Lung (tissue), 12 donors: ENCODE measurements around the gene SLC25A20. TPM values are rescaled to one million over a fixed set of nuclear protein-coding genes. Genes with fewer than 3 reads are reported as not detected.
A peak's percentile ranks its signal among the peaks of the same experiment; 100 is the strongest.

Source experiments
- ATAC-seq: fragments of 200-7000 bp; cut with Tn5 transposase; one replicate; pipeline ENCODE4 v1.9.1; 2020; ENCODE audit warnings: moderate number of reproducible peaks; ENCODE audit not compliant: insufficient read depth, low FRiP score
- DNase-seq, 3 donors: peaks; one replicate each; pipeline ENCODE4 v3.0.0-alpha.2; 2013 to 2017
- H3K27ac ChIP-seq, 2 donors: one replicate each; pipeline ENCODE4 v1.5.1; 2013; ENCODE audit warnings: mild to moderate bottlenecking in 2 of 2, moderate library complexity in 2 of 2, control low read depth in 1 of 2, inconsistent platforms in 1 of 2, low read depth in 1 of 2, low read length in 1 of 2
- H3K27me3 ChIP-seq, 3 donors: one replicate each; pipeline ENCODE4 v1.5.1; 2013; ENCODE audit warnings: low read length in 2 of 3; ENCODE audit not compliant: control insufficient read depth in 3 of 3, insufficient read depth in 3 of 3
- H3K36me3 ChIP-seq, 4 donors: one replicate each; pipeline ENCODE4 v1.5.1; 2013; ENCODE audit warnings: low read length in 4 of 4, mild to moderate bottlenecking in 1 of 4, moderate library complexity in 1 of 4; ENCODE audit not compliant: control insufficient read depth in 4 of 4, insufficient read depth in 4 of 4
- H3K4me1 ChIP-seq, 5 donors: one replicate each; pipeline ENCODE4 v1.5.1; 2013; ENCODE audit warnings: low read length in 5 of 5, mild to moderate bottlenecking in 2 of 5, moderate library complexity in 1 of 5; ENCODE audit not compliant: control insufficient read depth in 5 of 5, insufficient read depth in 5 of 5
- H3K4me3 ChIP-seq: one replicate; pipeline ENCODE4 v1.5.1; 2013; ENCODE audit warnings: mild to moderate bottlenecking, control low read depth, moderate library complexity
- H3K9ac ChIP-seq, 2 donors: one replicate each; pipeline ENCODE4 v1.5.1; 2013; ENCODE audit warnings: low read length in 2 of 2, control low read depth in 1 of 2; ENCODE audit not compliant: insufficient read depth in 1 of 2
- H3K9me3 ChIP-seq, 4 donors: one replicate each; pipeline ENCODE4 v1.5.1; 2013; ENCODE audit warnings: low read length in 3 of 4, mild to moderate bottlenecking in 1 of 4, moderate library complexity in 1 of 4; ENCODE audit not compliant: control insufficient read depth in 4 of 4, insufficient read depth in 3 of 4
- WGBS, 2 donors: extraction: QIAGEN DNeasy Blood & Tissue Kit; methylation state at CpG; one replicate each; pipeline ENCODE4 v1.1.7; 2013; 5-methylcytosine and 5-hydroxymethylcytosine counted together
- polyA plus RNA-seq, 2 donors: library from polyadenylated mRNA; stranded (reverse); fragments of 200-250 nt; gene quantifications; one replicate each; pipeline ENCODE4 v1.2.1, GENCODE V29; 2013
- total RNA-seq, 2 donors: library from RNA; depleted of rRNA in 1 of 2; stranded (reverse); fragments of >200 nt in 1 of 2; gene quantifications; one replicate each; pipeline ENCODE4 v1.2.1, GENCODE V29; 2014 to 2021
- TF ChIP-seq, protein P1 (sequence below): IDR thresholded peaks from 2 replicates; pipeline ENCODE4 v1.5.1; 2012; ENCODE audit warnings: mild to moderate bottlenecking; ENCODE audit errors: control extremely low read depth, extremely low read depth
- donor health status: control.
- donor health status: control.
- donor health status: Bipolar disorder and iron deficiency.
- donor health status: healthy.
- donor health status: DM: yes; HTN: yes; CAD: no.

Gene SLC25A20
- total and polyA plus RNA-seq, 4 donors, result 8.1 to 19.3 (median 14.6) TPM

DNA sequence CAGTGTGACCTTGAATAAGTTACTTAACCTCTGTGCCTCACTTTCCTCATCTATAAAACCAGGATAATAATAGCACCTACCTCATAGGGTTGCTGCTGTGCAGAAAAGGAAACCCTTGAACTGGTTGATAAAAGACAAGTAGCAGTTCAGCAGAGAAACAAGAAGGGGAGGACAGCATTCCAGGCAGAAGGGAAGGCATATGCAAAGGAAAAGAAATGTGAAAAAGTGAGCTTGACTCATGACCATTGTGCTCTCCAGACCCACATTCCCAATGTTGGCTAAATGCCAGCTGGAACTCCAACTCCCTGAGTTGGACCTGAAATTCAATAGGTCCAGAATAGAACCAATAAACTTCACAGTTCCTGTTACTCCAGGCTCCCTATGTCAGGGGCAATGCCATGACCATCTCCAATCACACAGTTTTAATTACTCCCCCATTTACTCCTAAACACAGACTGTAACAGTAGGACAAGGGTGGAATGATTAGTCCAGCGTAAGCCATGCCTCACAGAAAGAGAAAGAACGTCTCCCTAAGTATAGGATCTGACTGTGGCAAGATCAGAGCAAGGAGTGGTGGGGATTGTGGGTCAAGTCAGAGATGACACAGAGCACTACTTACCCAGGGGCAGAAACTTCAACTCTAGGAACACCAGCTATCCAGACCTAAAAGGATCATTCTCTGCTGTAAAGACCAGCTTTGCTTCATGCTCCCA, 77.9 kb downstream of the SLC25A20 start:
- H3K4me3 ChIP-seq, result no peak overlapping the region
- 76 to 83% methylated on average over 2 of the region's 2 CpGs for WGBS, 2 donors
- no peak for ATAC-seq
- H3K9me3 ChIP-seq, result no peaks in the 10 kb centered on the region
- H3K36me3 ChIP-seq, result no peaks in the 10 kb centered on the region
- H3K27me3 ChIP-seq, result no peaks in the 10 kb centered on the region
- peak overlapping the region in 1 of 2 donors; percentile 48 for H3K27ac ChIP-seq
- peaks cover 0 to 16% (median 4%) of the 10 kb centered on the region in 5 donors for H3K4me1 ChIP-seq
- peak in 1 of 3 donors; percentile 27 for DNase-seq
- TF ChIP-seq, protein P1, sequence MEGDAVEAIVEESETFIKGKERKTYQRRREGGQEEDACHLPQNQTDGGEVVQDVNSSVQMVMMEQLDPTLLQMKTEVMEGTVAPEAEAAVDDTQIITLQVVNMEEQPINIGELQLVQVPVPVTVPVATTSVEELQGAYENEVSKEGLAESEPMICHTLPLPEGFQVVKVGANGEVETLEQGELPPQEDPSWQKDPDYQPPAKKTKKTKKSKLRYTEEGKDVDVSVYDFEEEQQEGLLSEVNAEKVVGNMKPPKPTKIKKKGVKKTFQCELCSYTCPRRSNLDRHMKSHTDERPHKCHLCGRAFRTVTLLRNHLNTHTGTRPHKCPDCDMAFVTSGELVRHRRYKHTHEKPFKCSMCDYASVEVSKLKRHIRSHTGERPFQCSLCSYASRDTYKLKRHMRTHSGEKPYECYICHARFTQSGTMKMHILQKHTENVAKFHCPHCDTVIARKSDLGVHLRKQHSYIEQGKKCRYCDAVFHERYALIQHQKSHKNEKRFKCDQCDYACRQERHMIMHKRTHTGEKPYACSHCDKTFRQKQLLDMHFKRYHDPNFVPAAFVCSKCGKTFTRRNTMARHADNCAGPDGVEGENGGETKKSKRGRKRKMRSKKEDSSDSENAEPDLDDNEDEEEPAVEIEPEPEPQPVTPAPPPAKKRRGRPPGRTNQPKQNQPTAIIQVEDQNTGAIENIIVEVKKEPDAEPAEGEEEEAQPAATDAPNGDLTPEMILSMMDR, result no peak
- no peak overlapping the region for H3K9ac ChIP-seq

DNA sequence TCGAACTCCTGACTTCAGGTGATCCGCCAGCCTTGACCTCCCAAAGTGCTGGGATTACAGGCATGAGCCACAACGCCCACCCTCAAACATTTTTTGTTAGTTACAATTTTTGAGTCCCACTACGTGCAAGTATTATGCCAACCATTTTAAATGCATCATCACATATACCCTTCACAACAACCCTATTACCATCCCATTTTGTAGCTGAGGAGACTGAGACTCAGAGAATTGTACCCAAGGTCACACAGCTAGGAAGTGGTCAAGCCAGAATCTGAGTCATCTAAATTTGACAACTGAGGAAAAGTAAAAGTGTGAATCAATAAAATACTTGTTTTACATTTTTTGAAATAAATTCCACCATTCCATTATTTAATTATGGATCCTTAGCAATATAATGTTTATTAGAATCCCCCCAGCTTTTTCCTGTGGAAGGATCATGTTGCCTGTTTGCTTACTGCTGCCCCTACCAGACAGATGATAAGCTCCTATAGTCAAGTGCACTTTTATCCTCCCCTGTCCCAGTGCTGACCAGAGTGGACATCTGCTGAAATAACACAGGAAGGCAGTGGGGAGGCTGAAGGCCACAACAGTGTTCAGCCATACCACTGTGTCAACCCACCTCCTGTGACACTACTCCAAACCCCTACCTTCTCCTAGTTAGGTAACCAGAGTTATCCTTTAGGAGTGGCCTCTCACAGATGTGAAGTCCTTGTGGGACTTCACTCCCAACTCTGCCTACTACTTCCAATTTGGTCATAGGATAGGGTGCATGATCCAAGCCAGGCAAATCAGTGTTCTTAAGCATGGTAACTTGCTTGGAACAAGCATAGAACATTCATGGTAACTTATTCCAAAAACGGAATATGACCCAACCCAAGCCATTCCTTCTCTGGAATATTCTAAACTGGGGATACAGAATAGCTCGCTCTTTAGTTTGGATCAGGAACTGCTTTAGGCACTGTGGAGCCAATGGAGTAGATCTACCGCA, 79.2 kb downstream of the SLC25A20 start:
- Histone ChIP-seq H3K9me3 (no peaks in the 10 kb centered on the region), H3K27me3 (no peaks in the 10 kb centered on the region), H3K4me3 (no peak overlapping the region), H3K4me1 (peaks cover 0 to 16% (median 4%) of the 10 kb centered on the region in 5 donors), H3K27ac (no peak overlapping the region), H3K36me3 (no peaks in the 10 kb centered on the region), H3K9ac (no peak overlapping the region)
- 96 to 97% methylated on average over 7 of the region's 7 CpGs for WGBS, 2 donors
- DNase-seq, result no peak
- TF ChIP-seq, protein P1, result no peak
- ATAC-seq, result no peak

DNA sequence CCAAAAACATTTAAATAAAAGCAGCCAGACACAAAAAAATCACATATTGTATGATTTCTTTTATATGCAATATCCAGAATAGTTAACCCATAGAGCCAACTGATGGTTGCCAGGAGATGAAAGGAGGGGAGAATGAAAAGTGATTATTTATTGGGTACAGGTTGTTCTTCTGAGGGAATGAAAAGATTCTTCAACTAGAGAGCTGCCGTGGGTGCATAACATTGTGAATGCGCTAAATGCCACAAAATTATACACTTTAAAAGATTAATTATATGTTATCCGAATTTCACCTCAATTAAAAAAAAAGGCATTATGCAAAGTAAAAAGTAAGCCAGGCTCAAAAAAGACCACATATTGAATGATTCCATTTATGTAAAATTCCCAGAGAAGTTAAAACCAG, 87.2 kb downstream of the SLC25A20 start:
- Histone ChIP-seq H3K9me3 (no peaks in the 10 kb centered on the region), H3K4me1 (no peaks in the 10 kb centered on the region), H3K27ac (no peak overlapping the region), H3K4me3 (no peak overlapping the region), H3K36me3 (no peaks in the 10 kb centered on the region), H3K27me3 (no peaks in the 10 kb centered on the region), H3K9ac (no peak overlapping the region)
- TF ChIP-seq, protein P1, result no peak
- whole genome bisulfite sequencing, 2 donors, result 73 to 90% methylated on average over 3 of the region's 3 CpGs
- DNase-seq (no peak), ATAC-seq (no peak)

Other genes with a start within 250 kb of the SLC25A20 start
- 1 to 10 TPM; 1.7 to 2.0 TPM for gene CELSR3, start 236.0 kb downstream of the SLC25A20 start, total RNA-seq
- 1 to 10 TPM in 1 of 2 donors, under 1 TPM in 1; 0.71 to 1.2 TPM for gene CELSR3, start 236.0 kb downstream of the SLC25A20 start, polyA plus RNA-seq
- 10 to 100 TPM; 10.2 to 22.0 TPM for gene NCKIPSD, start 213.0 kb downstream of the SLC25A20 start, total RNA-seq
- gene NCKIPSD, start 213.0 kb downstream of the SLC25A20 start, polyA plus RNA-seq, result 10 to 100 TPM in 1 of 2 donors, 1 to 10 TPM in 1; 9.0 to 13.0 TPM
- gene IP6K2, start 181.7 kb downstream of the SLC25A20 start, total RNA-seq, result 100 to 1,000 TPM in 1 of 2 donors, 10 to 100 TPM in 1; 54.3 to 128 TPM
- gene IP6K2, start 181.7 kb downstream of the SLC25A20 start, polyA plus RNA-seq, result 10 to 100 TPM; 55.2 to 67.6 TPM
- 10 to 100 TPM; 24.2 to 72.8 TPM for gene PRKAR2A, start 51.0 kb downstream of the SLC25A20 start, total RNA-seq
- 10 to 100 TPM; 10.3 to 16.7 TPM for gene PRKAR2A, start 51.0 kb downstream of the SLC25A20 start, polyA plus RNA-seq
- 10 to 100 TPM; 83.3 to 97.6 TPM for gene ARIH2, start 20.0 kb upstream of the SLC25A20 start, total RNA-seq
- 10 to 100 TPM; 33.1 to 47.9 TPM for gene ARIH2, start 20.0 kb upstream of the SLC25A20 start, polyA plus RNA-seq
- gene P4HTM, start 91.4 kb upstream of the SLC25A20 start, total RNA-seq, result 10 to 100 TPM; 58.8 to 66.4 TPM
- 10 to 100 TPM; 36.0 to 36.2 TPM for gene P4HTM, start 91.4 kb upstream of the SLC25A20 start, polyA plus RNA-seq
- 100 to 1,000 TPM in 1 of 2 donors, 10 to 100 TPM in 1; 88.7 to 138 TPM for gene WDR6, start 108.5 kb upstream of the SLC25A20 start, total RNA-seq
- 100 to 1,000 TPM in 1 of 2 donors, 10 to 100 TPM in 1; 80.3 to 130 TPM for gene WDR6, start 108.5 kb upstream of the SLC25A20 start, polyA plus RNA-seq
- 10 to 100 TPM; 37.7 to 39.5 TPM for gene DALRD3, start 119.7 kb upstream of the SLC25A20 start, total RNA-seq
- 10 to 100 TPM; 24.3 to 28.8 TPM for gene DALRD3, start 119.7 kb upstream of the SLC25A20 start, polyA plus RNA-seq
- 100 to 1,000 TPM in 1 of 2 donors, 10 to 100 TPM in 1; 49.9 to 115 TPM for gene NDUFAF3, start 123.2 kb upstream of the SLC25A20 start, total RNA-seq
- 100 to 1,000 TPM; 105 to 143 TPM for gene NDUFAF3, start 123.2 kb upstream of the SLC25A20 start, polyA plus RNA-seq
- 100 to 1,000 TPM; 166 to 216 TPM for gene IMPDH2, start 130.5 kb upstream of the SLC25A20 start, total RNA-seq
- 100 to 1,000 TPM; 129 to 154 TPM for gene IMPDH2, start 130.5 kb upstream of the SLC25A20 start, polyA plus RNA-seq
- 10 to 100 TPM; 67.7 to 76.0 TPM for gene QRICH1, start 195.2 kb upstream of the SLC25A20 start, total RNA-seq
- gene QRICH1, start 195.2 kb upstream of the SLC25A20 start, polyA plus RNA-seq, result 10 to 100 TPM; 35.1 to 38.2 TPM
- gene QARS1, start 205.9 kb upstream of the SLC25A20 start, total RNA-seq, result 100 to 1,000 TPM; 191 to 223 TPM
- gene QARS1, start 205.9 kb upstream of the SLC25A20 start, polyA plus RNA-seq, result 100 to 1,000 TPM; 172 to 234 TPM
- 10 to 100 TPM; 49.9 to 63.1 TPM for gene USP19, start 221.9 kb upstream of the SLC25A20 start, total RNA-seq
- gene USP19, start 221.9 kb upstream of the SLC25A20 start, polyA plus RNA-seq, result 10 to 100 TPM; 20.3 to 30.2 TPM
- 100 to 1,000 TPM; 291 to 616 TPM for gene LAMB2, start 234.2 kb upstream of the SLC25A20 start, total RNA-seq
- 100 to 1,000 TPM; 153 to 331 TPM for gene LAMB2, start 234.2 kb upstream of the SLC25A20 start, polyA plus RNA-seq